Measurements from ENCODE around the gene C1QL1. TPM values are rescaled to one million over a fixed set of nuclear protein-coding genes. Genes with fewer than 3 reads are reported as not detected.
"Not testable (repeated sequence)": the region's sequence is repeated elsewhere in the genome, so short reads cannot be mapped to it uniquely, and the experiment has no call there.

C1QL1 gene
- total and polyA plus RNA-seq, 2 experiments from 2014 or later: 25.2 to 38.6 TPM

GRCh38 chr17:44956998-44957981 is 10.8 kb downstream of the C1QL1 start:
- no peaks in the 10 kb centered on the region for H3K9me3 ChIP-seq (ENCODE audit: low read depth)
- H3K4me1 ChIP-seq (ENCODE audit: low read depth): no peaks in the 10 kb centered on the region
- no peaks in the 10 kb centered on the region for H3K36me3 ChIP-seq
- no peak for DNase-seq (ENCODE audit: low read depth in 1 of 2, low spot score in 1 of 2)
- no peak overlapping the region for H3K27ac ChIP-seq
- no peak for TF ChIP-seq CTCF (IDR thresholded peaks at IDR 0.05; ENCODE audit: low read depth, low read length)
- no peak overlapping the region for H3K4me3 ChIP-seq
- no peaks in the 10 kb centered on the region for H3K27me3 ChIP-seq

GRCh38 chr17:44955674-44956425 is 12.3 kb downstream of the C1QL1 start:
- H3K27ac ChIP-seq: no peak overlapping the region
- no peaks in the 10 kb centered on the region for H3K9me3 ChIP-seq (ENCODE audit: low read depth)
- no peak for DNase-seq (ENCODE audit: low read depth in 1 of 2, low spot score in 1 of 2)
- H3K27me3 ChIP-seq: no peaks in the 10 kb centered on the region
- no peak for TF ChIP-seq CTCF (IDR thresholded peaks at IDR 0.05; ENCODE audit: low read depth, low read length)
- H3K4me3 ChIP-seq: no peak overlapping the region
- H3K36me3 ChIP-seq: no peaks in the 10 kb centered on the region
- no peaks in the 10 kb centered on the region for H3K4me1 ChIP-seq (ENCODE audit: low read depth)

- Histone ChIP-seq H3K36me3 (no peaks in the 10 kb centered on the region), H3K4me1 (ENCODE audit: low read depth) (no peaks in the 10 kb centered on the region), H3K27me3 (no peaks in the 10 kb centered on the region), H3K4me3 (no peak overlapping the region), H3K27ac (no peak overlapping the region), H3K9me3 (ENCODE audit: low read depth) (no peaks in the 10 kb centered on the region)
- no peak for TF ChIP-seq CTCF (IDR thresholded peaks at IDR 0.05; ENCODE audit: low read depth, low read length)
- no peak for DNase-seq (ENCODE audit: low read depth in 1 of 2, low spot score in 1 of 2)
Observed at GRCh38 chr17:44952946-44953475, 15.1 kb downstream of the C1QL1 start.

GRCh38 chr17:44948315-44948795 is 19.7 kb downstream of the C1QL1 start:
- no peaks in the 10 kb centered on the region for H3K9me3 ChIP-seq (ENCODE audit: low read depth)
- peaks cover 3% of the 10 kb centered on the region for H3K4me1 ChIP-seq (ENCODE audit: low read depth)
- no peaks in the 10 kb centered on the region for H3K36me3 ChIP-seq
- no peaks in the 10 kb centered on the region for H3K27me3 ChIP-seq
- no peak for TF ChIP-seq CTCF (IDR thresholded peaks at IDR 0.05; ENCODE audit: low read depth, low read length)
- peak overlapping the region; percentile 69 for H3K4me3 ChIP-seq
- no peak for DNase-seq (ENCODE audit: low read depth in 1 of 2, low spot score in 1 of 2)
- H3K27ac ChIP-seq: no peak overlapping the region

- DNase-seq (ENCODE audit: low read depth in 1 of 2, low spot score in 1 of 2): peak; percentile 94 to 95
- TF ChIP-seq CTCF (IDR thresholded peaks at IDR 0.05; ENCODE audit: low read depth, low read length): peak; percentile 9
- peak within 1 kb of the TSS; percentile 69 for H3K4me3 ChIP-seq
- H3K9me3 ChIP-seq (ENCODE audit: low read depth): no peaks in the 10 kb centered on the region
- peaks cover 3% of the 10 kb centered on the region for H3K4me1 ChIP-seq (ENCODE audit: low read depth)
- peak within 1 kb of the TSS; percentile 45 for H3K27ac ChIP-seq
- H3K27me3 ChIP-seq: no peaks in the 10 kb centered on the region
- H3K36me3 ChIP-seq: no peaks in the 10 kb centered on the region
Observed at GRCh38 chr17:44947461-44948314, 20.4 kb downstream of the C1QL1 start, which contains the start of gene KIF18B. Gene KIF18B, minus strand, starts transcription at chr17:44947773. Its CDS starts 11,429 bp downstream, at chr17:44936344.

- not testable (repeated sequence) for DNase-seq (ENCODE audit: low read depth in 1 of 2, low spot score in 1 of 2); H3K9me3 ChIP-seq (ENCODE audit: low read depth); H3K36me3 ChIP-seq; H3K27ac ChIP-seq; H3K27me3 ChIP-seq
- peak overlapping the region; percentile 69 for H3K4me3 ChIP-seq
- peaks cover 12% of the 10 kb centered on the region for H3K4me1 ChIP-seq (ENCODE audit: low read depth)
Observed at GRCh38 chr17:44945652-44946051, 22.5 kb downstream of the C1QL1 start.
